HEK293 (cell line): ENCODE results near the gene PROX1.

ENCODE experiments used
- MEIS1 ChIP-seq: sonication (generic); formaldehyde crosslinking; IDR thresholded peaks from 2 replicates; pipeline ENCODE4 v1.8.1; 2022; ENCODE audit warnings: missing genetic modification reagents, mild to moderate bottlenecking, borderline replicate concordance
- REST ChIP-seq: fragments of 450-650 bp; formaldehyde crosslinking; IDR thresholded peaks from 2 replicates; pipeline ENCODE4 v1.5.1; 2016; ENCODE audit warnings: missing biosample characterization, missing genetic modification characterization
- ZBTB48 ChIP-seq: fragments of 450-650 bp; formaldehyde crosslinking; IDR thresholded peaks from 2 replicates; pipeline ENCODE4 v1.5.1; 2016; ENCODE audit warnings: missing biosample characterization, missing genetic modification characterization
- ZFHX2 ChIP-seq: fragments of 450-650 bp; formaldehyde crosslinking; conservative IDR thresholded peaks from 2 replicates; pipeline ENCODE4 v1.5.1; 2016; ENCODE audit warnings: missing biosample characterization, missing genetic modification characterization
- ZNF211 ChIP-seq: fragments of 450-650 bp; formaldehyde crosslinking; IDR thresholded peaks from 2 replicates; pipeline ENCODE4 v1.5.1; 2016; ENCODE audit warnings: low read depth, missing biosample characterization, missing genetic modification characterization
- ZNF274 ChIP-seq, 2 experiments: fragments of 200-500 bp in 1 of 2; fragments of 450-650 bp in 1 of 2; sonication (Bioruptor generic) in 1 of 2; formaldehyde crosslinking in 1 of 2; IDR thresholded peaks; 2 replicates each; pipeline versions ENCODE4 v1.5.1 to v1.6.1; 2014 to 2016; ENCODE audit warnings: borderline replicate concordance in 1 of 2, inconsistent platforms in 1 of 2, low read length in 1 of 2, missing biosample characterization in 1 of 2, missing genetic modification characterization in 1 of 2
- ZNF324 ChIP-seq: fragments of 450-650 bp; formaldehyde crosslinking; IDR thresholded peaks from 2 replicates; pipeline ENCODE4 v1.5.1; 2016; ENCODE audit warnings: missing biosample characterization, missing genetic modification characterization
- ZNF610 ChIP-seq: fragments of 450-650 bp; formaldehyde crosslinking; IDR thresholded peaks from 2 replicates; pipeline ENCODE4 v1.5.1; 2016; ENCODE audit warnings: missing biosample characterization, missing genetic modification characterization, borderline replicate concordance
- ZNF701 ChIP-seq: fragments of 450-650 bp; formaldehyde crosslinking; IDR thresholded peaks from 2 replicates; pipeline ENCODE4 v1.5.1; 2016; ENCODE audit warnings: missing biosample characterization, missing genetic modification characterization
- ZSCAN30 ChIP-seq: fragments of 450-650 bp; IDR thresholded peaks from 2 replicates; pipeline ENCODE4 v1.5.1; 2018; ENCODE audit warnings: missing biosample characterization, mild to moderate bottlenecking, missing genetic modification characterization, moderate library complexity
- TF ChIP-seq, protein P1 (sequence below): fragments of 450-650 bp; formaldehyde crosslinking; IDR thresholded peaks from 2 replicates; pipeline ENCODE4 v1.5.1; 2017; ENCODE audit warnings: missing biosample characterization, missing genetic modification characterization
- TF ChIP-seq, protein P2 (sequence below): fragments of 450-650 bp; formaldehyde crosslinking; IDR thresholded peaks from 2 replicates; pipeline ENCODE4 v1.5.0; 2017; ENCODE audit warnings: missing biosample characterization, missing genetic modification characterization, borderline replicate concordance
- TF ChIP-seq, protein P3 (sequence below): fragments of 450-650 bp; formaldehyde crosslinking; IDR thresholded peaks from 2 replicates; pipeline ENCODE4 v1.5.1; 2016; ENCODE audit warnings: missing biosample characterization, missing genetic modification characterization
- TF ChIP-seq, protein P4 (sequence below): fragments of 450-650 bp; formaldehyde crosslinking; IDR thresholded peaks from 2 replicates; pipeline ENCODE4 v1.5.1; 2016; ENCODE audit warnings: missing biosample characterization, missing genetic modification characterization, low read depth

DNA sequence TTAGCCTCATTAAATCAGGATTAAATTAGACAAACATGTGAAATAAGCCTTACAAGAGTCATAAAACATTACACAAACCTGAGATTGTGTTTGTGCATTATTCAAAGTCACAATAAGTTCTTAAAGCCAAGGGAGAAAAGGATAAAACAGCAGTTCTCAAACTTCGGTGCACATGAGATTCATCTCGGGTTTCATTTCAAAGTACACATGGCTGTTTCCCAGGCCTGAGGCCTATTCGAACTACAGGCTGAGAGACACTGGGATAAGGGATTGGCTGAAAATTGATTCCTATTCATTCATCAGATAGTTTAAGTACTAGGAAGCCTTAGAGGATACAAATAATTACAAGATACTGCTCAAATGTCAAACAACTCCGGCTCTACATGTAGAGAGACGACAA is 35.9 kb upstream of the PROX1 start:
- TF ChIP-seq ZSCAN30 (tag by site-specific recombination): no peak
- no peak for TF ChIP-seq ZNF610
- TF ChIP-seq ZBTB48: no peak
- TF ChIP-seq ZFHX2 (tag by site-specific recombination): no peak
- TF ChIP-seq, protein P1, sequence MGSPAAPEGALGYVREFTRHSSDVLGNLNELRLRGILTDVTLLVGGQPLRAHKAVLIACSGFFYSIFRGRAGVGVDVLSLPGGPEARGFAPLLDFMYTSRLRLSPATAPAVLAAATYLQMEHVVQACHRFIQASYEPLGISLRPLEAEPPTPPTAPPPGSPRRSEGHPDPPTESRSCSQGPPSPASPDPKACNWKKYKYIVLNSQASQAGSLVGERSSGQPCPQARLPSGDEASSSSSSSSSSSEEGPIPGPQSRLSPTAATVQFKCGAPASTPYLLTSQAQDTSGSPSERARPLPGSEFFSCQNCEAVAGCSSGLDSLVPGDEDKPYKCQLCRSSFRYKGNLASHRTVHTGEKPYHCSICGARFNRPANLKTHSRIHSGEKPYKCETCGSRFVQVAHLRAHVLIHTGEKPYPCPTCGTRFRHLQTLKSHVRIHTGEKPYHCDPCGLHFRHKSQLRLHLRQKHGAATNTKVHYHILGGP (tag by site-specific recombination): no peak
- TF ChIP-seq, protein P2, sequence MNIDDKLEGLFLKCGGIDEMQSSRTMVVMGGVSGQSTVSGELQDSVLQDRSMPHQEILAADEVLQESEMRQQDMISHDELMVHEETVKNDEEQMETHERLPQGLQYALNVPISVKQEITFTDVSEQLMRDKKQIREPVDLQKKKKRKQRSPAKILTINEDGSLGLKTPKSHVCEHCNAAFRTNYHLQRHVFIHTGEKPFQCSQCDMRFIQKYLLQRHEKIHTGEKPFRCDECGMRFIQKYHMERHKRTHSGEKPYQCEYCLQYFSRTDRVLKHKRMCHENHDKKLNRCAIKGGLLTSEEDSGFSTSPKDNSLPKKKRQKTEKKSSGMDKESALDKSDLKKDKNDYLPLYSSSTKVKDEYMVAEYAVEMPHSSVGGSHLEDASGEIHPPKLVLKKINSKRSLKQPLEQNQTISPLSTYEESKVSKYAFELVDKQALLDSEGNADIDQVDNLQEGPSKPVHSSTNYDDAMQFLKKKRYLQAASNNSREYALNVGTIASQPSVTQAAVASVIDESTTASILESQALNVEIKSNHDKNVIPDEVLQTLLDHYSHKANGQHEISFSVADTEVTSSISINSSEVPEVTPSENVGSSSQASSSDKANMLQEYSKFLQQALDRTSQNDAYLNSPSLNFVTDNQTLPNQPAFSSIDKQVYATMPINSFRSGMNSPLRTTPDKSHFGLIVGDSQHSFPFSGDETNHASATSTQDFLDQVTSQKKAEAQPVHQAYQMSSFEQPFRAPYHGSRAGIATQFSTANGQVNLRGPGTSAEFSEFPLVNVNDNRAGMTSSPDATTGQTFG: no peak
- no peak for TF ChIP-seq ZNF211
- no peak for TF ChIP-seq REST (tag by site-specific recombination)
- TF ChIP-seq, protein P3, sequence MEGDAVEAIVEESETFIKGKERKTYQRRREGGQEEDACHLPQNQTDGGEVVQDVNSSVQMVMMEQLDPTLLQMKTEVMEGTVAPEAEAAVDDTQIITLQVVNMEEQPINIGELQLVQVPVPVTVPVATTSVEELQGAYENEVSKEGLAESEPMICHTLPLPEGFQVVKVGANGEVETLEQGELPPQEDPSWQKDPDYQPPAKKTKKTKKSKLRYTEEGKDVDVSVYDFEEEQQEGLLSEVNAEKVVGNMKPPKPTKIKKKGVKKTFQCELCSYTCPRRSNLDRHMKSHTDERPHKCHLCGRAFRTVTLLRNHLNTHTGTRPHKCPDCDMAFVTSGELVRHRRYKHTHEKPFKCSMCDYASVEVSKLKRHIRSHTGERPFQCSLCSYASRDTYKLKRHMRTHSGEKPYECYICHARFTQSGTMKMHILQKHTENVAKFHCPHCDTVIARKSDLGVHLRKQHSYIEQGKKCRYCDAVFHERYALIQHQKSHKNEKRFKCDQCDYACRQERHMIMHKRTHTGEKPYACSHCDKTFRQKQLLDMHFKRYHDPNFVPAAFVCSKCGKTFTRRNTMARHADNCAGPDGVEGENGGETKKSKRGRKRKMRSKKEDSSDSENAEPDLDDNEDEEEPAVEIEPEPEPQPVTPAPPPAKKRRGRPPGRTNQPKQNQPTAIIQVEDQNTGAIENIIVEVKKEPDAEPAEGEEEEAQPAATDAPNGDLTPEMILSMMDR (tag by site-specific recombination): no peak
- no peak for TF ChIP-seq ZNF701 (tag by site-specific recombination)
- no peak for TF ChIP-seq MEIS1 (CRISPR knock-in tag)
- TF ChIP-seq, protein P4, sequence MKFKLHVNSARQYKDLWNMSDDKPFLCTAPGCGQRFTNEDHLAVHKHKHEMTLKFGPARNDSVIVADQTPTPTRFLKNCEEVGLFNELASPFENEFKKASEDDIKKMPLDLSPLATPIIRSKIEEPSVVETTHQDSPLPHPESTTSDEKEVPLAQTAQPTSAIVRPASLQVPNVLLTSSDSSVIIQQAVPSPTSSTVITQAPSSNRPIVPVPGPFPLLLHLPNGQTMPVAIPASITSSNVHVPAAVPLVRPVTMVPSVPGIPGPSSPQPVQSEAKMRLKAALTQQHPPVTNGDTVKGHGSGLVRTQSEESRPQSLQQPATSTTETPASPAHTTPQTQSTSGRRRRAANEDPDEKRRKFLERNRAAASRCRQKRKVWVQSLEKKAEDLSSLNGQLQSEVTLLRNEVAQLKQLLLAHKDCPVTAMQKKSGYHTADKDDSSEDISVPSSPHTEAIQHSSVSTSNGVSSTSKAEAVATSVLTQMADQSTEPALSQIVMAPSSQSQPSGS: no peak
- TF ChIP-seq ZNF274 (IDR thresholded peaks at IDR 0.05; ENCODE audit: low read length): no peak
- TF ChIP-seq ZNF274 (tag by site-specific recombination; IDR thresholded peaks at IDR 0.05; ENCODE audit: borderline replicate concordance): no peak
- TF ChIP-seq ZNF324 (tag by site-specific recombination): no peak
